PC-9 (cell line): ENCODE measurements around the gene CCDC93.

Experiments
- EZH2 ChIP-seq: fragments of 200-600 bp; sonication (generic); IDR thresholded peaks from 2 replicates; pipeline ENCODE4 v1.8.0; 2017; ENCODE audit warnings: antibody characterized with exemption, low read depth
- TF ChIP-seq, protein P1 (sequence below): fragments of 200-600 bp; sonication (generic); conservative IDR thresholded peaks from 2 replicates; pipeline ENCODE4 v1.6.1; 2017; ENCODE audit warnings: mixed run types, antibody characterized with exemption, mild to moderate bottlenecking, moderate library complexity

DNA sequence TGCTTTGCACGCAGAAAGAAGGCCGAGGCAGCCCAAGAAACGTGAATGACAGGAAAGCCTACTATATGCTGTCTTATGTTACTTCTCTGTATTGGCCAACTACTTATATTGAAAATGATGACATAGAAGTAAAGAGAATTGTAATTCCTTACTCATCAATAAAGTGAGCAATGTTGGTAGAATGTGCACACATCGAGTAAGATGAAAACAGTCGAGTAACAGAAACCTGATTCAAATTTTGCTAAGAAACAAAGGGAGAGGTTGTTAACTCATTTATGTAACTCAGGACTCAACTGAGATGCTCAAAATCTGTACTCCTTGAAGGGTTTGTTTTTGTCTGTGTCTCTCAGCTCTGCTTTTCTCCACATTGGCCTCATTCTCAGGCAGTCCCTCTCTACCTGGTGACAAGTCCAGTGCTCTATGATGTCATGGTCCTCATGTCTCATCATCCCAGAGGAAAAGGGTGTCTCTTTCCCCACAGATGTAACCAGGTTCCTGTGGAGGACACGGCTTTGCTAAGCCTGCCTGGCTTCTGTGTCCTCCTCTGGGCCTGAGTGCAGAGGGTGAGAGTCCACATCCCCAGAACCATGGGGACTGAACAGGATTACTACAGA is 30.3 kb upstream of the CCDC93 start:
- TF ChIP-seq, protein P1, sequence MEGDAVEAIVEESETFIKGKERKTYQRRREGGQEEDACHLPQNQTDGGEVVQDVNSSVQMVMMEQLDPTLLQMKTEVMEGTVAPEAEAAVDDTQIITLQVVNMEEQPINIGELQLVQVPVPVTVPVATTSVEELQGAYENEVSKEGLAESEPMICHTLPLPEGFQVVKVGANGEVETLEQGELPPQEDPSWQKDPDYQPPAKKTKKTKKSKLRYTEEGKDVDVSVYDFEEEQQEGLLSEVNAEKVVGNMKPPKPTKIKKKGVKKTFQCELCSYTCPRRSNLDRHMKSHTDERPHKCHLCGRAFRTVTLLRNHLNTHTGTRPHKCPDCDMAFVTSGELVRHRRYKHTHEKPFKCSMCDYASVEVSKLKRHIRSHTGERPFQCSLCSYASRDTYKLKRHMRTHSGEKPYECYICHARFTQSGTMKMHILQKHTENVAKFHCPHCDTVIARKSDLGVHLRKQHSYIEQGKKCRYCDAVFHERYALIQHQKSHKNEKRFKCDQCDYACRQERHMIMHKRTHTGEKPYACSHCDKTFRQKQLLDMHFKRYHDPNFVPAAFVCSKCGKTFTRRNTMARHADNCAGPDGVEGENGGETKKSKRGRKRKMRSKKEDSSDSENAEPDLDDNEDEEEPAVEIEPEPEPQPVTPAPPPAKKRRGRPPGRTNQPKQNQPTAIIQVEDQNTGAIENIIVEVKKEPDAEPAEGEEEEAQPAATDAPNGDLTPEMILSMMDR, result no peak
- TF ChIP-seq EZH2, result no peak
